Caco-2 (cell line): ENCODE measurements around the gene FNDC3B. TPM values are rescaled to one million over a fixed set of nuclear protein-coding genes. Genes with fewer than 3 reads are reported as not detected.

Experiments used
- BruUV-seq: library from RNA; stranded (reverse); fragments of 400-500 nt; replicated peaks from 2 replicates; lab custom pipeline; 2021; lab: Mats Ljungman, UMichigan
- CTCF ChIA-PET: fragments of 300-600 bp; sonication (Branson Sonifier 250); formaldehyde crosslinking; loops from one replicate; lab custom pipeline; 2022; ENCODE audit warnings: antibody characterized with exemption; lab: Charles Lee
- POLR2A ChIA-PET: fragments of 300-600 bp; sonication (Branson Sonifier 250); formaldehyde crosslinking; loops from one replicate; lab custom pipeline; 2022; ENCODE audit warnings: antibody characterized with exemption; lab: Charles Lee
- DNase-seq, 2 experiments: peaks; one replicate each; pipeline versions ENCODE4 v3.0.0 to v3.0.0-alpha.2; 2020 to 2022
- H3K27me3 ChIP-seq: replicated peaks from 2 replicates; pipeline ENCODE4 v1.6.0; 2011; ENCODE audit warnings: low read length; ENCODE audit not compliant: control insufficient read depth, insufficient read depth
- H3K36me3 ChIP-seq: 2 replicates; pipeline ENCODE4 v1.5.1; 2011; ENCODE audit warnings: low read length; ENCODE audit not compliant: control insufficient read depth, insufficient read depth
- H3K4me1 ChIP-seq: fragments of 250-450 bp; sonication (Bioruptor Pico); 2 replicates; pipeline ENCODE4 v1.5.1; 2020; ENCODE audit warnings: mild to moderate bottlenecking
- H3K4me3 ChIP-seq: 2 replicates; pipeline ENCODE4 v1.5.1; 2011; ENCODE audit warnings: low read depth, mild to moderate bottlenecking, control low read depth, low read length
- H3K9me3 ChIP-seq: fragments of 250-450 bp; sonication (Bioruptor Pico); 2 replicates; pipeline ENCODE4 v1.5.1; 2020; ENCODE audit warnings: mild to moderate bottlenecking, moderate library complexity
- H3K27ac Mint-ChIP-seq: one replicate; pipeline ENCODE4 v1.8.0; 2022; ENCODE audit warnings: mixed read lengths; ENCODE audit not compliant: unreplicated experiment
- H3K27me3 Mint-ChIP-seq: one replicate; pipeline ENCODE4 v1.8.0; 2022; ENCODE audit warnings: mixed read lengths; ENCODE audit not compliant: insufficient read depth, unreplicated experiment
- H3K36me3 Mint-ChIP-seq: one replicate; pipeline ENCODE4 v1.8.0; 2022; ENCODE audit warnings: mild to moderate bottlenecking, mixed read lengths; ENCODE audit not compliant: insufficient read depth, unreplicated experiment
- H3K4me1 Mint-ChIP-seq: one replicate; pipeline ENCODE4 v1.8.0; 2022; ENCODE audit warnings: low read depth, mixed read lengths; ENCODE audit not compliant: unreplicated experiment
- H3K4me3 Mint-ChIP-seq: one replicate; pipeline ENCODE4 v1.8.0; 2022; ENCODE audit warnings: mild to moderate bottlenecking, moderate library complexity, mixed read lengths; ENCODE audit not compliant: unreplicated experiment
- H3K9me3 Mint-ChIP-seq: one replicate; pipeline ENCODE4 v1.8.0; 2022; ENCODE audit warnings: mixed read lengths; ENCODE audit not compliant: unreplicated experiment
- intact Hi-C: fragments of 100-400 bp; cut with micrococcal nuclease; formaldehyde crosslinking; loops from one replicate; pipeline ENCODE4 v1.10.0; 2022; ENCODE audit not compliant: unreplicated experiment
- total RNA-seq: library from RNA; stranded (reverse); gene quantifications from 2 replicates; pipeline ENCODE4 v1.2.3, GENCODE V29; 2022
- TF ChIP-seq, protein P1 (sequence below), 2 experiments: fragments of 200-600 bp in 1 of 2; IDR thresholded peaks; 1 replicate in 1 of 2; 2 replicates in 1 of 2; pipeline versions ENCODE4 v1.5.1 to v1.8.0; 2011 to 2022; ENCODE audit warnings: antibody characterized with exemption in 1 of 2, control low read depth in 1 of 2, inconsistent platforms in 1 of 2, low read depth in 1 of 2, low read length in 1 of 2, mild to moderate bottlenecking in 1 of 2, moderate library complexity in 1 of 2; ENCODE audit not compliant: insufficient read depth in 1 of 2, severe bottlenecking in 1 of 2, unreplicated experiment in 1 of 2

The FNDC3B gene
- total RNA-seq, 1 experiment from 2014 or later: 59.8 TPM

DNA sequence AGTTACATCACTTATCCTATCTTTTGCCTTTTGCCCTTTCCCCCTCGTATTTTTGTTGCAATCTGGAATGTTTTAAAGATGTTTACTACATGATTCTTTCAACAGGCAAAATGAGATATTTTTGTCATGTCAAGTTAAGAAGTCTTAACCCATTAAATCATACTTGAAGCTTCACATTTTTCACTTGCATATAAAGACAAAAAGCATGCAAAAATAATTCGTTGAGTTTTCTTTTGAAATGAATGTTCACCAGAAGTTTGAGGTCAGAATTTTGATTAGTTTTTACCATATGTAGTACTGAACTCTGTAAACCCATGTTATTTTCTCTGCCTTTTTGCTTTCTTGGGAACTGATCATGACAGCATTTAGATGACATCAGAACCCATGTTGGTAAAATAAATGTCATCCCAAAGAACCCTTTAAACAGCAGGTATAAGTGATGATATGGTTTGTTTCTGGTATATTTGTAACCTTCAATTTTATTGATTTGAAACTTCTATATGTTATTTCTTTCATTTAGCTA lies 220.4 kb downstream of the FNDC3B start:
- peaks cover 27% of the 10 kb centered on the region for H3K4me1 Mint-ChIP-seq
- CTCF ChIA-PET: no interaction called here

DNA sequence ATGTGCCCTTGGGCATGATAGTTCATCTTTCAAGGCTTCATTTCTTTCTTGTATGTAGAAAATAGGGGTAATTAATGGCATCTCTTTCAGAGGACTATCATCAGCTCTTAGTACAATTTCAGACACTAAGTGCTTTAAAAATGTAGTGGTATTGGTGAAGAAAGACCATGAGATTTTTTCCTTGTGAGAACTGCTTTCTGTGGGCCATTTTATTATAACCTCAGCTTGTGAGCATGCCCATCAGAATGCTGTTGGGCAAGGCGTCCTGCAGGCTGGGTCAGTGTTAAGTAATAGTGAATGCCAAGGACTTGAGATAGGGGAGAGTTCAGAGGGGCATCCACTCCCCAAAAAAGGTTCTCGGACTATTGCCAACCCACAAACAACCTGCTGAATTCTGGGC lies 221.0 kb downstream of the FNDC3B start:
- Mint-ChIP-seq H3K4me3 (no peak overlapping the region), H3K27me3 (no peaks in the 10 kb centered on the region), H3K9me3 (no peaks in the 10 kb centered on the region), H3K27ac (no peak overlapping the region), H3K4me1 (peaks cover 27% of the 10 kb centered on the region), H3K36me3 (peaks cover 44% of the 10 kb centered on the region)
- ChIA-PET POLR2A (no interaction called here), CTCF (no interaction called here)
- intact Hi-C loops: no loop called here
- BruUV-seq: no TSS peak
- Histone ChIP-seq H3K4me3 (no peak overlapping the region), H3K4me1 (peaks cover 30% of the 10 kb centered on the region), H3K36me3 (no peaks in the 10 kb centered on the region), H3K27me3 (no peaks in the 10 kb centered on the region), H3K9me3 (no peaks in the 10 kb centered on the region; the same call in 1 of the 2 replicates)
- DNase-seq: no peak
- TF ChIP-seq, protein P1, sequence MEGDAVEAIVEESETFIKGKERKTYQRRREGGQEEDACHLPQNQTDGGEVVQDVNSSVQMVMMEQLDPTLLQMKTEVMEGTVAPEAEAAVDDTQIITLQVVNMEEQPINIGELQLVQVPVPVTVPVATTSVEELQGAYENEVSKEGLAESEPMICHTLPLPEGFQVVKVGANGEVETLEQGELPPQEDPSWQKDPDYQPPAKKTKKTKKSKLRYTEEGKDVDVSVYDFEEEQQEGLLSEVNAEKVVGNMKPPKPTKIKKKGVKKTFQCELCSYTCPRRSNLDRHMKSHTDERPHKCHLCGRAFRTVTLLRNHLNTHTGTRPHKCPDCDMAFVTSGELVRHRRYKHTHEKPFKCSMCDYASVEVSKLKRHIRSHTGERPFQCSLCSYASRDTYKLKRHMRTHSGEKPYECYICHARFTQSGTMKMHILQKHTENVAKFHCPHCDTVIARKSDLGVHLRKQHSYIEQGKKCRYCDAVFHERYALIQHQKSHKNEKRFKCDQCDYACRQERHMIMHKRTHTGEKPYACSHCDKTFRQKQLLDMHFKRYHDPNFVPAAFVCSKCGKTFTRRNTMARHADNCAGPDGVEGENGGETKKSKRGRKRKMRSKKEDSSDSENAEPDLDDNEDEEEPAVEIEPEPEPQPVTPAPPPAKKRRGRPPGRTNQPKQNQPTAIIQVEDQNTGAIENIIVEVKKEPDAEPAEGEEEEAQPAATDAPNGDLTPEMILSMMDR (IDR thresholded peaks at IDR 0.05; ENCODE audit: insufficient read depth in 1 of 2, low read depth in 1 of 2, low read length in 1 of 2, severe bottlenecking in 1 of 2, unreplicated experiment in 1 of 2): no peak

More for the DNA sequence above, 220.4 kb downstream of the FNDC3B start:
- Mint-ChIP-seq H3K9me3 (no peaks in the 10 kb centered on the region), H3K36me3 (peaks cover 50% of the 10 kb centered on the region), H3K27me3 (no peaks in the 10 kb centered on the region), H3K27ac (no peak overlapping the region), H3K4me3 (no peak overlapping the region)
- Histone ChIP-seq H3K4me3 (no peak overlapping the region), H3K9me3 (no peaks in the 10 kb centered on the region), H3K36me3 (no peaks in the 10 kb centered on the region), H3K27me3 (no peaks in the 10 kb centered on the region), H3K4me1 (peaks cover 30% of the 10 kb centered on the region)
- POLR2A ChIA-PET: no interaction called here
- no TSS peak for BruUV-seq
- TF ChIP-seq, protein P1 (IDR thresholded peaks at IDR 0.05; ENCODE audit: insufficient read depth in 1 of 2, low read depth in 1 of 2, low read length in 1 of 2, severe bottlenecking in 1 of 2, unreplicated experiment in 1 of 2): no peak
- no peak for DNase-seq
- intact Hi-C loops: no loop called here

DNA sequence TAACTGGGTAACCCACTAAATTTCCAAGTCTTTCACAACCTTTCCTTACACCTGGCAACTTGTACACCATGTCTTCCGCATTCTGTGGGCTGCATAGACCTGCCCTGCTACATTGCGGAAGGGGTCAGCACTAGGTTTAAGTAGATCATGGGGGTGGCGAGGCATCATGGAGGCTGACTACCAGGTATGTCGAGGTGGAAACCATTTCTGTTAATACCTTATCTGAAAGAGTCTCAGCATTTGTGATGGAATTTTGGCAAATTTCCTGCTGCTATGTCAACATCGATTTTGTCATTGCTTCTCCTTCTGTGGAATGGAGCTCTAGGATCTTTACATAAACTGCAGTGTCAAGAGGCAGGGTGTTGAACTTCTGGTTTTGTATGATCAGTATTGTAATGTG lies 221.7 kb downstream of the FNDC3B start:
- DNase-seq: no peak
- Mint-ChIP-seq H3K27ac (no peak overlapping the region), H3K4me3 (no peak overlapping the region), H3K27me3 (no peaks in the 10 kb centered on the region), H3K9me3 (no peaks in the 10 kb centered on the region), H3K36me3 (peaks cover 37% of the 10 kb centered on the region), H3K4me1 (peaks cover 23% of the 10 kb centered on the region)
- ChIA-PET POLR2A (no interaction called here), CTCF (no interaction called here)
- Histone ChIP-seq H3K36me3 (no peaks in the 10 kb centered on the region), H3K9me3 (no peaks in the 10 kb centered on the region; the same call in 1 of the 2 replicates), H3K27me3 (no peaks in the 10 kb centered on the region), H3K4me3 (no peak overlapping the region), H3K4me1 (peaks cover 30% of the 10 kb centered on the region)
- intact Hi-C loops: no loop called here
- BruUV-seq: no TSS peak
- TF ChIP-seq, protein P1 (IDR thresholded peaks at IDR 0.05; ENCODE audit: insufficient read depth in 1 of 2, low read depth in 1 of 2, low read length in 1 of 2, severe bottlenecking in 1 of 2, unreplicated experiment in 1 of 2): no peak
